OCI-LY1 (cell line): ENCODE measurements around the gene MOCS1.

Experiments used
- H2AFZ ChIP-seq: fragments of 200-600 bp; sonication (generic), shearing (Covaris generic); 2 replicates; pipeline ENCODE4 v1.6.0; 2014; ENCODE audit warnings: antibody characterized with exemption, mild to moderate bottlenecking, low read length
- H3F3A ChIP-seq: fragments of 200-600 bp; sonication (generic), shearing (Covaris generic); 2 replicates; pipeline ENCODE4 v1.6.0; 2014; ENCODE audit warnings: mild to moderate bottlenecking, antibody characterized with exemption, low read length, moderate library complexity; ENCODE audit not compliant: insufficient read depth
- H3K27ac ChIP-seq: fragments of 200-600 bp; sonication (generic); 2 replicates; pipeline ENCODE4 v1.5.1; 2014; ENCODE audit warnings: low read length, mixed run types, mild to moderate bottlenecking, low read depth; ENCODE audit not compliant: poor library complexity, severe bottlenecking
- H3K27me3 ChIP-seq: fragments of 200-600 bp; sonication (generic); 2 replicates; pipeline ENCODE4 v1.6.0; 2014; ENCODE audit warnings: antibody characterized with exemption, mild to moderate bottlenecking, low read length, moderate library complexity; ENCODE audit not compliant: insufficient read depth
- H3K36me3 ChIP-seq: fragments of 200-600 bp; sonication (generic); 2 replicates; pipeline ENCODE4 v1.6.1; 2014; ENCODE audit warnings: mild to moderate bottlenecking, antibody characterized with exemption, low read length, moderate library complexity, mixed read lengths; ENCODE audit not compliant: insufficient read depth
- H3K4me1 ChIP-seq: fragments of 200-600 bp; sonication (generic); 2 replicates; pipeline ENCODE4 v1.5.1; 2014; ENCODE audit warnings: mild to moderate bottlenecking, low read length, moderate library complexity; ENCODE audit not compliant: insufficient read depth, severe bottlenecking
- H3K4me2 ChIP-seq: fragments of 200-600 bp; sonication (generic), shearing (Covaris generic); 2 replicates; pipeline ENCODE4 v1.6.1; 2014; ENCODE audit warnings: low read length
- H3K4me3 ChIP-seq: fragments of 200-600 bp; sonication (generic); 2 replicates; pipeline ENCODE4 v1.5.1; 2014; ENCODE audit warnings: low read length, low read depth, mild to moderate bottlenecking, mixed read lengths; ENCODE audit not compliant: poor library complexity, severe bottlenecking
- H3K79me2 ChIP-seq: fragments of 200-600 bp; shearing (Covaris generic); 2 replicates; pipeline ENCODE4 v1.6.1; 2016; ENCODE audit warnings: mixed run types, low read length, mixed read lengths; ENCODE audit not compliant: insufficient read depth
- H3K9ac ChIP-seq: fragments of 200-600 bp; sonication (generic), shearing (Covaris generic); 2 replicates; pipeline ENCODE4 v1.6.1; 2014; ENCODE audit warnings: mild to moderate bottlenecking, low read length, mixed read lengths
- H3K9me2 ChIP-seq: fragments of 200-600 bp; sonication (generic), shearing (Covaris generic); 2 replicates; pipeline ENCODE4 v1.6.1; 2014; ENCODE audit warnings: low read depth, mild to moderate bottlenecking, low read length, mixed read lengths
- H3K9me3 ChIP-seq: fragments of 200-600 bp; shearing (Covaris generic); 2 replicates; pipeline ENCODE4 v1.6.1; 2014; ENCODE audit warnings: low read length, mixed read lengths
- H4K20me1 ChIP-seq: fragments of 200-600 bp; sonication (generic), shearing (Covaris generic); 2 replicates; pipeline ENCODE4 v1.6.0; 2016; ENCODE audit warnings: mild to moderate bottlenecking, low read length; ENCODE audit not compliant: insufficient read depth
- EZH2 ChIP-seq: fragments of 200-600 bp; sonication (generic), shearing (Covaris generic); IDR thresholded peaks from 2 replicates; pipeline ENCODE4 v1.8.0; 2017; ENCODE audit warnings: borderline replicate concordance, mixed run types, mild to moderate bottlenecking, antibody characterized with exemption, low read length, moderate library complexity, mixed read lengths
- TF ChIP-seq, protein P1 (sequence below): fragments of 200-600 bp; sonication (generic), shearing (Covaris generic); IDR thresholded peaks from 2 replicates; pipeline ENCODE4 v1.5.1; 2017; ENCODE audit warnings: mild to moderate bottlenecking, antibody characterized with exemption, low read length, moderate library complexity, mixed read lengths

The MOCS1 gene

DNA sequence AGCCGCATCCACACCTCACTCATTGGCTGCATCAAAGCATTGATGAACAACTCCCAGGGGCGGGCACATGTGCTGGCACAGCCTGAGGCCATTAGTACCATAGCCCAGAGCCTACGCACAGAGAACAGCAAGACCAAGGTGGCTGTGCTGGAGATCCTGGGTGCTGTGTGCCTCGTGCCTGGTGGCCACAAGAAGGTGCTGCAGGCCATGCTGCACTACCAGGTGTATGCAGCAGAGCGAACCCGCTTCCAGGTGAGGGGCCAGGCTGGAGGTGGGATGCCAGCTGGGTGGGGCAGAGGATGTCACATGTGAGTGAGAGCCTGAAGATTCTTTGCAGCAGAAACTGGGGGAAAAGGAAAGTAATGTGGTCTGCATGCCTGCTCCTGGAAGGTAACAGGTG, 66.7 kb downstream of the MOCS1 start:
- H3K27me3 ChIP-seq = no peaks in the 10 kb centered on the region
- no peak overlapping the region for H3K4me2 ChIP-seq
- no peaks in the 10 kb centered on the region for H3K9me3 ChIP-seq
- no peaks in the 10 kb centered on the region for H4K20me1 ChIP-seq
- no peaks in the 10 kb centered on the region for H3K4me1 ChIP-seq
- no peak overlapping the region for H3K4me3 ChIP-seq
- H3K9me2 ChIP-seq = no peaks in the 10 kb centered on the region
- no peaks in the 10 kb centered on the region for H3K79me2 ChIP-seq
- no peaks in the 10 kb centered on the region for H3F3A ChIP-seq
- H3K9ac ChIP-seq = no peak overlapping the region
- no peaks in the 10 kb centered on the region for H3K36me3 ChIP-seq
- H2AFZ ChIP-seq = no peak overlapping the region
- TF ChIP-seq, protein P1, sequence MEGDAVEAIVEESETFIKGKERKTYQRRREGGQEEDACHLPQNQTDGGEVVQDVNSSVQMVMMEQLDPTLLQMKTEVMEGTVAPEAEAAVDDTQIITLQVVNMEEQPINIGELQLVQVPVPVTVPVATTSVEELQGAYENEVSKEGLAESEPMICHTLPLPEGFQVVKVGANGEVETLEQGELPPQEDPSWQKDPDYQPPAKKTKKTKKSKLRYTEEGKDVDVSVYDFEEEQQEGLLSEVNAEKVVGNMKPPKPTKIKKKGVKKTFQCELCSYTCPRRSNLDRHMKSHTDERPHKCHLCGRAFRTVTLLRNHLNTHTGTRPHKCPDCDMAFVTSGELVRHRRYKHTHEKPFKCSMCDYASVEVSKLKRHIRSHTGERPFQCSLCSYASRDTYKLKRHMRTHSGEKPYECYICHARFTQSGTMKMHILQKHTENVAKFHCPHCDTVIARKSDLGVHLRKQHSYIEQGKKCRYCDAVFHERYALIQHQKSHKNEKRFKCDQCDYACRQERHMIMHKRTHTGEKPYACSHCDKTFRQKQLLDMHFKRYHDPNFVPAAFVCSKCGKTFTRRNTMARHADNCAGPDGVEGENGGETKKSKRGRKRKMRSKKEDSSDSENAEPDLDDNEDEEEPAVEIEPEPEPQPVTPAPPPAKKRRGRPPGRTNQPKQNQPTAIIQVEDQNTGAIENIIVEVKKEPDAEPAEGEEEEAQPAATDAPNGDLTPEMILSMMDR = no peak
- TF ChIP-seq EZH2 = no peak
- H3K27ac ChIP-seq = no peak overlapping the region

DNA sequence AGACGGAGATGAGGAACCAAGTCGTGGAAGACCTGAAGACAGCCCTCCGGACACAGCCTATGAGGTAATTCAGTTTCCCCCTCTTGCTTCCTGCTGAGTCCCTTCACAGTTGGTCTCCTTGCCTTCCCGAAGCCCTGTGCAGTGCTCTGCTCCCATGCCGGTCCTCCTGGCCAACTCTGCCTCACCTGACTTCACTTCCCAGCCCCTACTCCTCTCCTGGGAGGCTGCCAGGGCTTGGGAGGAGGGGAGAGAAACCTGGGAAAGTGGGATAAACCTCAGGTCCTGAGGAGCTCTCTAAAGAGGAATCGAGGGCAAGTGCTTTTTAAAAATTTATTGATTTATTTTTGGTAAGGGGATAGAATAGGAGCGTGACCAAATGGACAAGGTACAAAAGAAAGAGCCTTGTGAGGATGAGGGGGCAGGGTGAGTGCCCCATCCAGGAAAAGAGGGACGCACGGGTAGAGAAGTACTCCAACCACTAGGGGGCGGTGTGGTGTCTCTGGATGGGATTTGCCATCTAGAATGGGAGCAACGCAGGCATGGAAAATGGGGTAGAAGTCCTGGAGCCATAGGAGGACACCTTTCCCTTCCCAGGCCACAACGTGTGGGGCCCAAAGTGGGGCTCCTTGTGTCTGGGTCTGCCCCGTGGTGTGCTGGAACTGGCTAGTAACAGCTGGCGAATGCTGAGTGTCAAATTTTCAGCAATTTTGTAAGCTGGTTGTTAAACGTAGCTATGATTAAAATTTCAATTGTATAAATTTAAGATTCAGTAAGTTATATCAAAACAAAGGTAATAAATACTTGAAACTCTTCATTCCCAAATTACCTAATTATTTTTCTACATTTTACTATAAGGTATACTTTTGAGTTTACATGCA, 69.0 kb downstream of the MOCS1 start:
- no peaks in the 10 kb centered on the region for H3F3A ChIP-seq
- H3K9me2 ChIP-seq = no peaks in the 10 kb centered on the region
- H3K36me3 ChIP-seq = no peaks in the 10 kb centered on the region
- no peak overlapping the region for H2AFZ ChIP-seq
- no peaks in the 10 kb centered on the region for H3K4me1 ChIP-seq
- no peak overlapping the region for H3K9ac ChIP-seq
- TF ChIP-seq, protein P1 = peak; percentile 87
- TF ChIP-seq EZH2 = no peak
- no peaks in the 10 kb centered on the region for H3K27me3 ChIP-seq
- no peaks in the 10 kb centered on the region for H3K79me2 ChIP-seq
- H3K4me2 ChIP-seq = no peak overlapping the region
- no peak overlapping the region for H3K27ac ChIP-seq
- no peak overlapping the region for H3K4me3 ChIP-seq
- no peaks in the 10 kb centered on the region for H3K9me3 ChIP-seq
- no peaks in the 10 kb centered on the region for H4K20me1 ChIP-seq

DNA sequence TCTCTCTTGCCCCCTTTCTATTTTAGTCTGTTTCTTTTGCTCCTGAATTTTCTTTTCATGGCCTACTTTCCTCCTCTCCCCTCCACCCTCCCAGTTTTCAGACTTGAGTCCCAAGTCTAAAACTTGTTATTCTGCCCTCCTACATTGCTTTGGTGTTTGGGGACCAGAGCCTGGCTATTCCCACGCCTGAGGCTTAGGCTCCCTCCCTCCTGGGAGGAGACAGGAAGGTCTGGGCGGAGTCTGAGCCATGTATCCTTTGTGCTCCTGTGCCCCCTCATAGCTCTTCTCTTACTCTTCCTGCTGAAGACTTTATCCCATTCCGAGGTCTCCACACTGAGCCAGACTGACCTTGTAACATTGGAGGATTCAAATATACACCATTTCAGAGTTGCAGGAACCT, 72.6 kb downstream of the MOCS1 start:
- H3K9me3 ChIP-seq = no peaks in the 10 kb centered on the region
- H3K9ac ChIP-seq = no peak overlapping the region
- H3K4me1 ChIP-seq = no peaks in the 10 kb centered on the region
- no peaks in the 10 kb centered on the region for H3K27me3 ChIP-seq
- no peaks in the 10 kb centered on the region for H3K9me2 ChIP-seq
- no peaks in the 10 kb centered on the region for H3K36me3 ChIP-seq
- H3K4me3 ChIP-seq = no peak overlapping the region
- H4K20me1 ChIP-seq = no peaks in the 10 kb centered on the region
- H3K27ac ChIP-seq = no peak overlapping the region
- H3K79me2 ChIP-seq = no peaks in the 10 kb centered on the region
- H3F3A ChIP-seq = no peaks in the 10 kb centered on the region
- no peak overlapping the region for H3K4me2 ChIP-seq
- TF ChIP-seq EZH2 = no peak
- TF ChIP-seq, protein P1 = no peak
- H2AFZ ChIP-seq = no peak overlapping the region
